T-helper 1 cell treated with Interleukin-12 subunit alpha and Interleukin-12 subunit beta and Interleukin-4 antibody, amounts not matched to agents 30 μg/mL and 1 μg/mL, for 36 hours (primary cell): ENCODE measurements around the gene FHOD3.

ENCODE experiments used
- H3K27ac Mint-ChIP-seq: one replicate; pipeline ENCODE4 v1.8.0; 2021; ENCODE audit warnings: mild to moderate bottlenecking, mixed read lengths
- H3K27me3 Mint-ChIP-seq: one replicate; pipeline ENCODE4 v1.8.0; 2021; ENCODE audit warnings: low read depth, mixed read lengths
- H3K36me3 Mint-ChIP-seq: one replicate; pipeline ENCODE4 v1.8.0; 2021; ENCODE audit warnings: low read depth, mixed read lengths
- H3K4me1 Mint-ChIP-seq: one replicate; pipeline ENCODE4 v1.8.0; 2021; ENCODE audit warnings: low read depth, mixed read lengths
- H3K4me3 Mint-ChIP-seq: one replicate; pipeline ENCODE4 v1.8.0; 2021; ENCODE audit warnings: mild to moderate bottlenecking, moderate library complexity, mixed read lengths
- H3K9me3 Mint-ChIP-seq: one replicate; pipeline ENCODE4 v1.8.0; 2021; ENCODE audit warnings: mixed read lengths

FHOD3 gene

DNA sequence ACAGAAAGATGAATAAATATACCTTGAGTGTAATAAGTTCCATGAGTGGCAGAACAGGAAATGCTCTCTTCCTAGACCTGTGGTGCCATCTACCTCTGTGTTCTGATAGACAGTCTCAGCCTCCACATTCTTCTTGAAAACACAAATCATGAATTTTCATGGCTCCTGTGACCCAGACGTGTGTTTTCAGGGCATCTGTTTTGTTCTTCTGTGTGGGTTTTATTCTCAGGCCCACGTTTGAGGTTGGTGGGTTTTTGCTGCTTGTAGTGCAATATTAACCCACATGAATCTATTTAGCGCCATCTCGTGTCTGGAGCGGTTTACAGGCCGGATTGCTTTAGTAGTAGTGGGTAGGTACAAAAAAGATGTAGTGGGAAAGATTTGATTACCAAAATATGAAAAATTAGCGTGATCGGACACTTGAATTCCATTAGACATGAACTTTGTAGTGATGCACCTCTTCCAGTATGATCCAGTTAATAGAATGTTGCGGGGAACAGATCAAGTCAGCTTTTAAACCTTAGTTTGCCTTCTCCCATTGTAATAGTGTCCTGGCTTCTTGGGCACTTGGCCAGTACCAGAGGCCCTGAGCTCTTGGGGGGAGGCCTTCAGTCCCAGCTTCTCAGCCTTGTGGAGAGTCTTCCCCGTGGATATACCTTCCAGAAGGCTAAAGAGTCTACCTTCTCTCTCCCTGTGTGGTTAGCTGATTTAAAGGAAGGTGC, 274.8 kb downstream of the FHOD3 start:
- no peak overlapping the region for H3K4me3 Mint-ChIP-seq
- no peaks in the 10 kb centered on the region for H3K36me3 Mint-ChIP-seq
- no peaks in the 10 kb centered on the region for H3K4me1 Mint-ChIP-seq
- peaks cover 17% of the 10 kb centered on the region for H3K27me3 Mint-ChIP-seq
- no peaks in the 10 kb centered on the region for H3K9me3 Mint-ChIP-seq
- no peak overlapping the region for H3K27ac Mint-ChIP-seq

DNA sequence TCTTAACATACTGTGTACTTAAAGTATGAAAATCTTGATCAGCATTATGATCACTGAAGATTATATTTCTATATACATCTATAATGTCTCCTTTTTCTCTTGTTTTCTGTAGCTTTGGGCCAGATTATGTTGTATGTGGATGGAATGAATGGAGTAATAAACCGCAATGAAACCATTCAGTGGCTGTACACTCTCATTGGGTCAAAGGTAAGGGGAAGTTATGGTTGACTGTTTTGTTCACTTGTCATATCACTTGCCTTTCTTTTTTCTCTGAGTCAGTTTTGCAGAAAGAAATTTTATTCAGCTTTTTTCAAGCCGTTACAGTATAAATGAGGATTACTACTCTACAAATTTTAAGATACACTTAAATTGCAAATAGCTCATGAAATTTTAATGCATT, 278.8 kb downstream of the FHOD3 start:
- H3K27ac Mint-ChIP-seq, result no peak overlapping the region

DNA sequence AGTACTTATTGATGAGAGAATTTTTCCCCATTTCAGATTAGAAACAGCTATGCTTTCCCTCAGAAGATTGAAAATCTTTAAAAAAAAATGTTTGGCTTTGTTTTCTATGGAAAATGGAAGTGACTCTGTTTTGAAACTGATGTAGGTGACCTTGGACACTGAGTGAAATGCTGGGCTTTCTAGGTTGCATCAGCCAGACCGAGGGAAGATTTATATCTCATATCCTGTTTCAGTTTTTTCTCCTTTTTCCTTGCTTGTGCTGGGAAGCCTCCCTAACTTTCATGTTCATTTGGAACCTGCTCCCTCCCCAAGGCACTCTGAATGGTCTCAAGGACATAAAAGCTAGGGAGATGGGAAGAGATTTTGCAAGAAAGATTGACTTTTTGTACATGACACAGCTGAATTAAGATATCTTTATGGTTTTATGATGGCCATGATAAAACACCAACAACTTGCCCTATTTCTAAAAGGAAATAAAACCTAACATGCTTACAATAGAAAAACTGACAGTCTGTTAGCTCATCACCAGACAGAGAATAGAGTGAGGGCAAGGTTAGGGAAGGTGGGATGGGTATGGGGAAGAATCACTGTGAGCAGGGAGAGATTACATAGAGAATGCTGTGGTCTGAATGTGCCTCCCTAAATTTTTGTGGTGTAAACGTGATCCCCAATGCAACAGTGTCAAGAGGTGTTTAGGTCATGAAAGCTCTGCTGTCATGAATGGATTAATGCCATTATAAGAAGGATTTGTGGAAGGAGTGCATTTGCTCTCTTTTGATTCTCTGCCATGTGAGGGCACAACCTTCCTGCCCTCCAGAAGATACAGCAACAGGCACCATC, 281.6 kb downstream of the FHOD3 start:
- H3K4me3 Mint-ChIP-seq, result no peak overlapping the region
- H3K9me3 Mint-ChIP-seq, result no peaks in the 10 kb centered on the region
- H3K36me3 Mint-ChIP-seq, result no peaks in the 10 kb centered on the region
- no peaks in the 10 kb centered on the region for H3K4me1 Mint-ChIP-seq
- no peak overlapping the region for H3K27ac Mint-ChIP-seq
- no peaks in the 10 kb centered on the region for H3K27me3 Mint-ChIP-seq

More for the DNA sequence above, 278.8 kb downstream of the FHOD3 start:
- H3K4me1 Mint-ChIP-seq, result no peaks in the 10 kb centered on the region
- H3K9me3 Mint-ChIP-seq, result no peaks in the 10 kb centered on the region
- no peaks in the 10 kb centered on the region for H3K36me3 Mint-ChIP-seq
- no peak overlapping the region for H3K4me3 Mint-ChIP-seq
- peaks cover 7% of the 10 kb centered on the region for H3K27me3 Mint-ChIP-seq

DNA sequence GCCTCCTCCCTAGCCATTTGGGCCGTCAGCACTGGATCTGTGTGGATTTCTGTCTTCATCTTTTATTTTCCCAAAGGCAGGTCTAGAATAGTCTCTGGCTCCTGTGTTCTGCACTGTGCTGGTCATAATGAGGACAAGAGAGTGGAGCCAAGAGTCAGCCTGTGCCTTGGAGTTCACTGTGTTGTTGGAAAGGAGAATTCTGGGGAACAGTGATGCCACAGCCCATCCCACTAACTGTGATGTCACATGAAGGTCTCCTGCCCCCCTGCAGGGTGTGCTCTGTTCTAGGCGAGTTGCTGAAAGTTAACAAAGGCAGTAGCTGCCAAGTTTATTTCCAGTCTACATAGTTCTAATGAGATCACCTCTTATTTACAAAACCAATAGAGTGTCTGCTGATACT, 282.8 kb downstream of the FHOD3 start:
- H3K36me3 Mint-ChIP-seq, result no peaks in the 10 kb centered on the region
- H3K9me3 Mint-ChIP-seq, result no peaks in the 10 kb centered on the region
- H3K4me1 Mint-ChIP-seq, result no peaks in the 10 kb centered on the region
- H3K27me3 Mint-ChIP-seq, result no peaks in the 10 kb centered on the region
- H3K27ac Mint-ChIP-seq, result no peak overlapping the region
- no peak overlapping the region for H3K4me3 Mint-ChIP-seq

DNA sequence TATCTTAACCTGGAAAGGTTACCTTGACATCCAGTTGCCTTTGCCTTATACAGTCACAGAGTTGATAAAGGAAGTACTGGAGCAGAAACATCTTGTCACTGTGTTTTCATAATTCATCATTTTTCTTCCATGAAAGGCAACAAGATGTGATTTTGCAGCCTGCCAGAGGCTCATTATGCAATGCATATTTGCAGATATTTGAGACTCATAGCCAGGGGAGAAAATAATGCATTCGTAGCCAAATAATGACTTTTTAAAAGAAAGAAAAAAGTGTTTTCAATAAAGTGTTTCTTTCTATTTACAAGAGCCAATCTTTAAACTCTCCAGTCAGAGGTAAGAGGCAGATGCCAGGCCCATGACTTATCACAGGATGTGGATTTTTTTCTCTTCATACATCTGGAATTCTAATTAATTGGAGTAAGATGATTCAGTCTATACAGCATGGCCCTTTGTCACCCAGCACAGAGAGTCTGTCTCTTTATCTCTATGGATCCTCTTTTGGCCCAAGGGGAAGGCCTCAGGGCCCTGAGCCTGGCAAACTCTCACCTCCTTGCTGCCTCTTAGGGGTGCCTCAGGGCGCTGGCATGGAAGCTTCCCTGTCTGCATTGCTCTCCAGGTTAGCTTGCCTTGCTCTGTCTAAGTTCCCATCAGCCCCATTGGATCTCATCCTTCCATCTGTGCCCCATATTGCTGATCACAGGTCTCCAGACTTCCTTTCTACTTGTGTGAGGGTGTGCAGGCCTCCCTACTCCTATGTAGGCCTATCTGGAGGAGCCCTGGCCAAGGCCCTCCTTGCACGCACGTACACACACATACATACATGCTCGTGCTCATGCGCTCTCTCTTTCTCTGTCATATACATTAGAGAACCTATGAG, 283.6 kb downstream of the FHOD3 start:
- Mint-ChIP-seq H3K27ac (no peak overlapping the region), H3K4me3 (no peak overlapping the region), H3K9me3 (no peaks in the 10 kb centered on the region), H3K36me3 (no peaks in the 10 kb centered on the region), H3K4me1 (no peaks in the 10 kb centered on the region), H3K27me3 (no peaks in the 10 kb centered on the region)

DNA sequence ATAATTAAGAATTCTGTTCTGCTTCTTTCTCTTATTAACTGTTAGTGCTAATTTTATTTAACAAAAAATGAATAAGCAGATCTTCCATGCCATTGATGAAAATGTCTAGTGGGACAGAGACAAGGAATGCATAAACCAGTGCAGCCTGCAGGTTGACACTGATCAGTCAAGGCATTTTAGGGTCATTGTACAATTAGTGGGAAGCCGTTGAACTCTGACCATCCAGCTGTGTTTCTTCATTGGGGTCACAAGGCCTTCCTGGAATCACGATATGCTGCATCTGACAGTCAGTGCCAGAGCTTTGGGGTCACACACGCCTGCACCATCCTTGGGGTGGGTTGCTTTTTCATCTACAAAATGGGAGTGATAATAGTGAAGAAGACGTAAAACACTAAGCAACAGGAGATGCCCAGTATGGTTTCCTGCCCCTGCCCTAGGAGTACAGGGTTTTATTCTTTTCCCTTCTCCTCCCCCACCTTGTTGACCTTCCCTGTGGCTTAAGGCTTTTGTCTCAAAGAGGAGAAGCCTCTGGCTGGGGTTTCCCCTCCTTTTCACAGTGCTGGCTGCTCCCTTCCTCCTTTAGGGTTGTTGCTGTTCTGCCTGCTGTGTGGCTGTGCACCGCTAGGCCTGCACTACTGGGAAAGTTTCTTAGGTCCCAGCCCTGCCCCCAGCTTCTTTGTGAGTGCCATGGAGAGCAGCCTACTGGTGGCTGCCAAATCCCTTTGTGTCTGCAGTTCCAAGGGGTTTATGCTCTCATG, 285.7 kb downstream of the FHOD3 start:
- Mint-ChIP-seq H3K4me3 (no peak overlapping the region), H3K27me3 (no peaks in the 10 kb centered on the region), H3K27ac (no peak overlapping the region), H3K4me1 (no peaks in the 10 kb centered on the region), H3K9me3 (no peaks in the 10 kb centered on the region), H3K36me3 (no peaks in the 10 kb centered on the region)

DNA sequence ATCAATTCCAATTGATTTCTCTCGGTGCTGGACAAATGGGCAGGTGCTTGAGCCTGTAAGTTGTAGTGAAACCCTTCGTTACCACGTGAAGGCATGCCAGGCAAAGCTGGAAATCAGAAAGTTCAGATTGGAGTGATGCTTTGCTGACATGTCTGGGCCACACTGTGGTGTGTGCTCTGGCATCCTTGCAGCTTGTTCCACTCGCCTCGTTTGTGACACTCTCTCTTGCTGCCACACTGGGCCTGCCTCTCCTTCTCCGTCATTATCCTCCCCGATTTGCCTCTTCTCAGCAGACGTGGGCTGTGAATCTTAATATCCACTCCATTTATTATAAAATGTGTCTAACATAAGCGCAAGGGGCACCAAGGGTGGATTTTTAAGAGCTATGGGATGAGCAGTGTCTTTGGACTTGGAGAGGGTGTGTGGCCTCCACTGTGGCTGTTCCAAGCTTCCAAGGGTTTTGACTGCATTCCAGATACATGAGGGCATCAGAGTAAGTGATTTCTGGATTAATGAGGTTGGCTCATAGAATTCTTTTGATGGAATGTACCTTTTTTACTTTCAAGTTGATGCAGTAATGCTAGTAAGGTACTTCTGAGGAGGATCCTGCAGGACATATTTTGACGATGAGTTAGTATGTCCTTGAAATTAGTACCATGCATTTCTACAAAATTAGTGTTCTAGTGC, 292.5 kb downstream of the FHOD3 start:
- Mint-ChIP-seq H3K36me3 (no peaks in the 10 kb centered on the region), H3K4me1 (no peaks in the 10 kb centered on the region), H3K27me3 (no peaks in the 10 kb centered on the region), H3K4me3 (no peak overlapping the region), H3K27ac (no peak overlapping the region), H3K9me3 (no peaks in the 10 kb centered on the region)

DNA sequence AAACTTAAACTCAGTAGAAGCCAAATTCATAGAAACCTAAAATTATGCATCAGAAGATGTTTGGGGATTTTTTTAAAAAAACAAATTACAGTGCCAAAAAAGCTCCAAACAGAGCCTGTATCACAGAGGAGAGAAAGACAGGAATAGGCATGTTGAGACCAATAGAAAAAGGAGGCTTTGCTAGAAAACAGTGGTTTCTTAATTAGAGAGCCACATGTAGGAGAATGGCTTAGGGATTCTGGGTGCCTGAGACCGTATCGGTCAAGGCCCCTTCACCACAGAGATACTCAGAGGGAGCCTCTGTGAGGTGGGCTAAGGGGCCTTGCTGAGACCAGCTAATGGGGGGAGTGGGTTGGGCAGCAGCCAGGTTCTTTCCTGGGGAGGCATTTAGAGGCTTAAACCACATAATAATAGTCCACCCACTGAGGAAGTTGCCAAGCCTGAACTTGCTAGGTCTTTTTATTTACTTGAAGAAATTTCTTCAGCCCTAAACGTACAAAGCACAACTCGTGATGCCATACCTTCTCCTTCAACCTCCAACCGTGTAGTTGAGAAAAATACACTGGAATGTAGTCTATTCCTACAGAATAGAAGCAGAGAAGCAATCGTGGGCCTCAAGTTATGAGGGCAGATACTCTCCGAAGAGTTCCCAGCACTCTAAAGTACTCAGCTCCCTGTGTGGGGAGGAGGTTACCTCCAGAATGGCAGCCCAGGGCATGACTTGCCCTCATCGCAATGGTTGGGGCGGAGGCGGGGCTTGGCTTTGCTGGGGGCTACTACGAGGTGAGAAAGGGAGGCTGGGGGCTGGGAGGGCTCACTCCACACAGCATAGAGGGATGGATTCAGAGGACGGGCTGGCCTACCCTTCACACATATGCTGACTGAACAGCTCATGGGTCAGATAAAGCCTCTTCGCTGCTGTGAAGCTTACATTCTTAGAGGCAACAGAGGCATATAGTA, 293.4 kb downstream of the FHOD3 start:
- no peaks in the 10 kb centered on the region for H3K9me3 Mint-ChIP-seq
- H3K27me3 Mint-ChIP-seq, result no peaks in the 10 kb centered on the region
- H3K27ac Mint-ChIP-seq, result no peak overlapping the region
- no peaks in the 10 kb centered on the region for H3K36me3 Mint-ChIP-seq
- H3K4me1 Mint-ChIP-seq, result no peaks in the 10 kb centered on the region
- H3K4me3 Mint-ChIP-seq, result no peak overlapping the region

DNA sequence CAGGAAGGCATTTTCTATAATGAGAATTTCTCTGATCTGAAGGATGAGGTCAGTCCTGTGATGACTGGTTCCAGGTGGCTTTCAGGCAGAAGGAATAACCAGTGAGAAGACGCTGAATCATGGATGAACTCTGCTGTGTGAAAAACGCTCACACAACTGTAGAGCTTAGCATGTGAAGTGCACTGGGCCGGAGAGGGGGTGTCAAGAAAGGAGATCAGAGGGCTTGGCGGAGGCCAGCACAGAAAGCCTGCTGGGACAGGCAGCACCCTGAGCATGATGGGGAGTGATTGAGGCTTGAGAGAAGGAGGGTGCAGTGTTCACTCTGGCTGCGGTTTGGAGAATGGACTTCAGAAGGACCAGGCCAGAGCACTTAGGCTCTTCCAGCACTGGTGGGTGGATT, 294.8 kb downstream of the FHOD3 start:
- no peaks in the 10 kb centered on the region for H3K4me1 Mint-ChIP-seq
- H3K4me3 Mint-ChIP-seq, result no peak overlapping the region
- no peak overlapping the region for H3K27ac Mint-ChIP-seq
- no peaks in the 10 kb centered on the region for H3K27me3 Mint-ChIP-seq
- no peaks in the 10 kb centered on the region for H3K9me3 Mint-ChIP-seq
- no peaks in the 10 kb centered on the region for H3K36me3 Mint-ChIP-seq

DNA sequence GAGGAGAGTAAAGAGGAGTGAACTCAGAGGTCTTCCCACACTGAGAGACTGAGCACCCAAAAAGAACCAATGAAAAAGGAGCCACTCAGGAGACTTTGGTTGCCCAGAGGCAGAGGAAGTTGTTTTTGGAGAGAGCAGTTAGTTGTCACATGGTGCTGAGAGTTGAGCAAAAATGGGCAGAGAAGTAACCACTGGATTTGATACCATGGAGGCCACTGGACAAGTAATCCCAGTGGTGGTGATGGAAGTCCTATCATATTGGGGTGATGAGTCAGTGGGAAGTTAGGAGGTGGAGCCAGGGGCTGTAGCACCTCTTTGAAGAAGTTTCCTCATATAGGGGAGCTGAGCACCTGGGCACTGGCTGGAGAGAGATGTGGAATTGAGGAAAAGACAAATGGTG, 295.5 kb downstream of the FHOD3 start:
- Mint-ChIP-seq H3K4me1 (no peaks in the 10 kb centered on the region), H3K4me3 (no peak overlapping the region), H3K27me3 (no peaks in the 10 kb centered on the region), H3K27ac (no peak overlapping the region), H3K9me3 (no peaks in the 10 kb centered on the region), H3K36me3 (no peaks in the 10 kb centered on the region)

DNA sequence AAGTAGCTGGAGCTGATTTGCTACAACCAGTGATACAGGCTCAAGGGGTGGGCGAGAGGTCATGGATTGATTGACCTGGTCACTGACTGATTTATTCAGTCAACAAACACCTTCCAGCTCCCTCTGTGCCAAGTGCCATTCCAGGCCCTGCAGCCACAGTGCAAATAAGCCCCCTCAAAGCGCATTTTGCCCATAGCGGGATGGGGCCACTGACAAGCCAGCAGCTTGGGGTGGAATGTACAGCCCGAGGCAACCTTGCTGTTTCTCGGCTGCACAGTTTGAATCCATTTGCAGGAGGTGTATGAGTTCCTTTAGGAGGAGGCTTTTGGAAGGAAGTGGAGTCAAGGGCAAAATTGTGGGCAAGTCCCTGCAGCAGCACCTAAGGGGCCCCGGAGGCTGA, 296.1 kb downstream of the FHOD3 start:
- H3K27me3 Mint-ChIP-seq, result no peaks in the 10 kb centered on the region
- H3K4me1 Mint-ChIP-seq, result no peaks in the 10 kb centered on the region
- H3K4me3 Mint-ChIP-seq, result no peak overlapping the region
- no peaks in the 10 kb centered on the region for H3K9me3 Mint-ChIP-seq
- H3K36me3 Mint-ChIP-seq, result no peaks in the 10 kb centered on the region
- H3K27ac Mint-ChIP-seq, result no peak overlapping the region

DNA sequence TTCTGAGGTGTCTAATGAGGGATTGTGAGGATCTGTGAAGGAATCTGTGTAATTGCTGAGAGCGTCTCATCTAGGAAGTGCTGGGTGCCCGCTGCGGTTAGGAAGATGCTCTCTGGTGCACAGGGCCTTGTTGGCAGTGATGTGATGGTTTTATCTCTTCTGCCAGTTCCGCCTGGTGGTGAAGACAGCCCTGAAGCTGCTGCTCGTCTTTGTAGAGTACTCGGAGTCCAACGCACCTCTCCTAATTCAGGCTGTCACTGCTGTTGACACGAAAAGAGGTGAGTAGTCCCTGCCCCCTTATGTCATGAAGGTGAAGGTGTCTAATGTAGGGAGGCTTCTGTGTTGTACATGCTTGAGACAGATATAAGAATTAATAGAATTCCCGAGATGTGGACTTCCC, 297.1 kb downstream of the FHOD3 start:
- Mint-ChIP-seq H3K27ac (no peak overlapping the region), H3K4me3 (no peak overlapping the region), H3K9me3 (no peaks in the 10 kb centered on the region), H3K4me1 (no peaks in the 10 kb centered on the region), H3K36me3 (no peaks in the 10 kb centered on the region), H3K27me3 (no peaks in the 10 kb centered on the region)
